Stimulated activated CD8-positive, alpha-beta memory T cell treated with anti-CD3 and anti-CD28 coated beads, Interleukin-4, amount 100 ng/mL, for 48 hours (primary cell): ENCODE data around the gene LRRC75A.
"Not testable (repeated sequence)": the region's sequence is repeated elsewhere in the genome, so short reads cannot be mapped to it uniquely, and the experiment has no call there.

Experiments
- DNase-seq: peaks from one replicate; pipeline ENCODE4 v3.0.0-alpha.2; 2020

LRRC75A gene

GRCh38 chr17:16395887-16396286 is 96.1 kb downstream of the LRRC75A start:
- DNase-seq: not testable (repeated sequence)

- not testable (repeated sequence) for DNase-seq
Measured at GRCh38 chr17:16392491-16392890, 99.5 kb downstream of the LRRC75A start.
